Measurements from ENCODE around the gene SPAAR.
"Not testable (repeated sequence)": the region's sequence is repeated elsewhere in the genome, so short reads cannot be mapped to it uniquely, and the experiment has no call there.

SPAAR gene

DNA sequence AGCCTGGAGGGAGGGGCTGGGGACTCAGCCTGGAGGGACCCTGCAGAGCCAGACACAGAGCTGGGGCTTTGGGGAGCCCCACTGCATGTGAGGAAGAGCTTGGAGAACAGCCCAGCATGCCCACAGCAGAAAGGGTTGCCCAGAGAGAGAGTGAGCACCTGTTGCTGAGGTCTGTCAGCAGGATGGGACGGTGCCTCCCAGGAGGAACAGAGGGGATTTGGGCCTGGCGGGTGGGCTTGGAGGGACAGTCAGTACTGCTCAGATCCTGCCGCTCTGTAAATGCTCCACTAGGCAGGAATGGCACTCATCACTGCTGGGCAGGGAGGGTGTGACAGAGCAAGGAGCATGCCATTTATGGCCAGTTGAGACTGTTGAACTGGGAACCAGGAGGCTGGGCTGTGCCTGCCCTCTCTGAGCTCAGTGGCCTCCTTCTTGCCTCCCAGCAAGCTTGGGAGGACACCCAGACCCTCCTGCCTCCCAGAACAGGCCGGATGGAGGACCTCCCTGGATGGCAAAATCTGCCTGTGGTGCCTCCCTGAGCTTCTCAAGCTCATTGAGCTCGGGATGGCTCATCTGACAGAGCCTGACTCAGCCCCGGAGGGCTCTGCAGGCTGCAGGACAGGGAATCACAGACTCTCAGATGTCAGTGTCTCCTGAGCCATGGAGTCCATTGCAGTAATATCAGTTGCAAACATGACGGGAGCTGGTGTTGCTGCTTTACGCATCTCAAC lies 4.1 kb upstream of the SPAAR start:
- DNase-seq, result peak; percentile 42

GRCh38 chr9:35905912-35906679 lies 3.2 kb upstream of the SPAAR start, which contains the start of gene HRCT1:
TSS of gene HRCT1 (plus strand) at chr9:35906202. CDS start at chr9:35906288, 86 bp downstream.
- peak; percentile 92 for DNase-seq

- peak; percentile 80 for DNase-seq
Measured at GRCh38 chr9:35906923-35907699, 2.2 kb upstream of the SPAAR start.

GRCh38 chr9:35907711-35908503 lies 1.4 kb upstream of the SPAAR start:
- DNase-seq, result peak; percentile 87

DNA sequence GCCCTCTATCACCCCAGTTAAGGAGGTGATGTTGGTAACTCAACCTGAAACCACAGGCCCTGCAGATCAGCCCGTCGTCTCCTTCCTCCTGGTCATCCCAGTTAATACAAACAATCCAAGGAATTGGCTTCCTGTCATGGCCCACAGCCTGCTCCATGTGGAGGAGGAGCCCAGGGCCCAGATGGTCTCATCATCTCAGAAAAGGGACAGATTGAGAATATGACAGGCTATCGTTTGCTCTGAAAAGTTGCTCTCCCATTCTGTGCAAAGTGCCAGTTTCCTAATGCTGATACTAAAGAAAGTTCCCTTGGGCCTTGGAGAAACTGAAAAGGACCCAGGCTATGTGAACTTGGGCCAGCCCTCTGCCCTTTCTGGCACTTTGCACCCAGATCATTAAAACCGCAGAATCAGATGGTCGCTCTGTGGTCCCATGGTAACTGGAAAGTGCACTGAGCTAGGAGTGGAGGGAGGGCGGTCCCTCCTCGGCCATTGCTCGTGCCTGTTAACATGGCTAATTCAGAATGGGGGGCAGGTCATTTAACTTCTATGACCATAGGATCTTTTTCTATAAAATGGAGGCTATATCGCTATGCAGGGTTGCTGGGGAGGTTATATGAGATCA lies 675 bp upstream of the SPAAR start:
- DNase-seq, result peak; percentile 46

GRCh38 chr9:35909687-35910612 lies 660 bp downstream of the SPAAR start:
- no peak for DNase-seq

GRCh38 chr9:35910613-35911359 lies 1.5 kb downstream of the SPAAR start:
- no peak for DNase-seq

- no peak for DNase-seq
Measured at GRCh38 chr9:35911690-35912089, 2.4 kb downstream of the SPAAR start.

DNA sequence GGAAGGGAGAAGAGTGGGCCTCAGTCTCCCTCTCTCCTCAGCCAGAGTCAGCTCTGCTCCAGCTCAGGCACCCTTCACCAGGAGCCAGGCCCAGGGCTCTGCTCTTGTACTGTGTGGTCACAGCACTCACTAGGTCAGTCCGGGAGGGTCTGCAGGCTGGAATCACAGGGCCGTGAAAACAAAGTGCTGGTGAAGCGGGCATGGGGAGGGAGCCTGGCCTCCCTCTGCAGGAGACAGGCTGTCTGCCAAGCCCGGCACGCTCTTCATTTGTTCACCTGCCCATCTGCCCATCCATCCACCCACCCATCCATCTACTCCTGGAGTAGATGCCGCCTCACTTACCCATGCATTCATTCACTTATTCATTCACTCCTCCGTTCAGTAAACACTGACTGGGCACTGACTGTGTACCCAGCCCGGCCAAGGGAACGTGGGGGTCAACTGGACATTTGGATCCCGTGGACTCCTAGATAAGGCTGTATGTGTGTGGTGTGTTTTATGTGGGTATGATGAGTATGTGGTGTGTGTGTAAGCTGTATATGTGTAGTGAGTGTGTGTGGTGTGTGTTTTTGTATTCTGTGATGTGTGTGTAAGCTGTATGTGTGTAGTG lies 3.6 kb downstream of the SPAAR start:
- no peak for DNase-seq

DNA sequence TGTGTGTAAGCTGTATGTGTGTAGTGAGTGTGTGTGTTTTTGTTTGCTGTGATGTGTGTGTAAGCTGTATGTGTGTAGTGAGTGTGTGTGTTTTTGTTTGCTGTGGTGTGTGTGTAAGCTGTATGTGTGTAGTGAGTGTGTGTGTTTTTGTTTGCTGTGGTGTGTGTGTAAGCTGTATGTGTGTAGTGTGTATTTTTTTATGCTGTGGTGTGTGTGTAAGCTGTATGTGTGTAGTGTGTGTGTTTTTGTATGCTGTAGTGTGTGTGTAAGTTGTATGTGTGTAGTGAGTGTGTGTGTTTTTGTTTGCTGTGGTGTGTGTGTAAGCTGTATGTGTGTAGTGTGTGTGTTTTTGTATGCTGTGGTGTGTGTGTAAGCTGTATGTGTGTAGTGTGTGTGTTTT lies 4.1 kb downstream of the SPAAR start:
- DNase-seq, result not testable (repeated sequence)

DNA sequence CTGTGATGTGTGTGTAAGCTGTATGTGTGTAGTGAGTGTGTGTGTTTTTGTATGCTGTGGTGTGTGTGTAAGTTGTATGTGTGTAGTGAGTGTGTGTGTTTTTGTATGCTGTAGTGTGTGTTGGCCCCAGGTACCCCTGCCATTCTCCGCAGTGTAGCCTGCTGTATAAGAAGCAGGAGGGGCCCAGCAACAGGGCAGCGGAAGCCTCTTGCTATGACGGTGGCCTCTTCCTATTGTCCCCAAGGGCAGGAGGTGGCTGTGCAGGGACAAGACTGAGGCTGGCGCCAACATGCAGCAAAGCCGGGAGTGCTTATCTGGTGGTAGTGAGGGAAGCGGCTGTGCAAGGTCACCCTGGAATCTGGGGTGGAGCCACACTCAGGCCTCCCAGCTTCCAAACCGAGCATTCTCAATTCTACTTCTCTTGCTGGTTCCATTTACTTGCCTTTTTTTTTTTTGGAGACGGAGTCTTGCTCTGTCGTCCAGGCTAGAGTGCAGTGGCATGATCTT lies 5.1 kb downstream of the SPAAR start:
- DNase-seq, result no peak

DNA sequence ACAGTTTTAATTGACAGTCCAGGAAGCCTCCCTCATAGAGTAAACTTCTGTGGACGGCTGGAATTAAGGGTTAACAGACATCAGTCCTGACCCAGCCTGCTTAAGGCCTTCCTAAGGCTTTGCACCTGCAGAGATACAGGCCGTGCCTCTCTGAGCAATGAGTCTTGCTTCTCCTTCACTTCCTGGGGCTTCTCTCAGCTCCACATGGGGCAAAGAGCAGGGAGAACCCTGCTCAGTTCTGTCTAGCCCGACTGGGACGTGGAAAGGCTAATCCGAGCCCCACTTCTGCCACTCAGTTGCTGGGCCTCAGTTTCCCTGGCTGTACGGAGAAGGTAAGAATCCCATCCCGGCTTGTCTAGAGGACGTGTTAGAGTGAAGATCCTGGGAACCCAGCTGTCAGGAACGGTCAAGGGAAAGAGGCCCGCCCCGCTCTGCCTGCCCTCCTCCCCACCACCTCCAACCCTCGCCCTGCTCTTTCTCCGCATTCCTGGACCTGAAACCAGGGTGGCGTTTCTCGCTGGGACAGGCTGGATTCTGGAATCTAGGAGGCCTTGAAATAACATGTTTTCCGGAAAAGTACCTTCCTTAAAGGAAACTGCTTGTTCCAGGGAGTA lies 6.5 kb downstream of the SPAAR start:
- no peak for DNase-seq

GRCh38 chr9:35917261-35917660 lies 8.0 kb downstream of the SPAAR start:
- DNase-seq, result no peak

GRCh38 chr9:35918780-35919179 lies 9.5 kb downstream of the SPAAR start:
- no peak for DNase-seq

DNA sequence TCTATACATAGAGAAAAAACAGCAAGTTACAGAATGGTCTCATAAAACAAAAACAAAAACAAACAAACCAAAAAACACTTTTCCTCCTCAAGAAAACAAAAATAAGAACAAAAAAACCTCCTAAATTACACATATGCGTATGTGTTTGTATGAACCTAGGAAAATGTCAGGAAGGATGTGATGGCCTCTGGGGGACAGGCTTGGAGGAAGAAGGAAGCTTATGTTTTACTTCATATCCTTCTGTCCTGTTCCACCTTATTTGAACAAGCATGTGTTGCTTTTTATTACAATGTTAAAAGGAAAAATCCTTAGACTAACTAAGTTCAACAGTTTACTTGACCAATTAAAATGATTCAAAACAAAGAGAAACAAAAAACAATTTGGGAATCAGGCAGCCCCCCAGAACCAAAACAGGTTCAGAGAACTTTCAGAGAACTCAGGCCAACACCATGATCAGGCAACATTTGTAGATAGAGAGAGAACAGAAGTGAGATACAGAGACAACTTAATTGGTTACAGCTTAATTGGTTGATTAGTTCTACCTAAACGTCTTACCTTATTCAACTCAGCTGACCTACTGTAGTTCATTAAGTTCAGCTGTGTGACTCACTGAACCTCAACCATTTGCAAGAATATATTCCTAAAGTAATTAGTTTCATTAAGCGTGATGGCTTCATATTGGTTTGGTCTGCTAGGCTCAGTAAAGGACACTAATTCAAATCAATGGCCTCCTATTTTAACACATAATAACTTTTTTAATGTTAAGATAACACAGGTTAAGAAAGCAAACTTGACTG lies 10.1 kb downstream of the SPAAR start:
- DNase-seq, result no peak

DNA sequence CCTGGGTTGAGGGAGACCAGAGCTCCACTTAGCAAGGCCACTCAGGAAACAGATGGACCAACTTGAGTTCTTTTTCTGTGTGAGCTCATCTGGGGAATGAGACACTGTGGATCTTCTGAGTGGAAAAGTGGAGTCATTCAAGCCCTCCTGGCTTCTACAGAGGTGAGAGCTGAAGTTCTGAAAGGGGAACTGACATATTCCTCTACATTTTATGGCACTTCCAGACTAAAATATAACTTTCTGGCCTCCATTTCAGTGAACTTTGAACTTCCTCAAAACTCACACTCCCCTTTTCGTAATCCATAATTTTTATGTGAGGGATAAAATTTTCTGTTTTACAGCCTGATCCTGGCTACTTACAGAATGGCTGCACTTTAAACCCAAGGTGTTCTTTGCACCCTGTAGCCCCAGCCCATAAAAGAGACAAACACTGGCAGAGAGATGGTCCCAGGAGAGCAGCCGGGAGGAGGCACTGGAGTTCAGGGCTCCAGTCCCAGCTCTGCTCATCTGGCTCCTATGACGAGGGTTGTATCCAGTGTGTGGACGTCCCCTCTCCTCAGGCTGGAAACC lies 10.8 kb downstream of the SPAAR start:
- DNase-seq, result no peak

DNA sequence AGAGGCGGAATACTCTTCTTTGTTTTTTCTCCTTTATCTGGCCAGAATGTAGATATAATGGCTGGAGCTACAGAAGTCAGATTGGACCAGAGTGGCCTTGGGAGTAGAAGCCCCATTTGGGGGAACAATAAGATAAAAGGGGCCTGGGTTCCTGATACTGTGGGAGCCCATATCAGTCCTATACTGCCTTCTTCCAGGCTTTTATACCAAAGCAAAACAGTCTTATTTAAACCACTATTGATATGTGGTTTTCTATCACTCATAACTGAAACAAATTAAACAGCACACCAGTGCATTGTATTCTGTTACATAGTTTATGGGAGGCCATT lies 14.3 kb downstream of the SPAAR start:
- no peak for DNase-seq
